HepG2 (cell line): Measurements from ENCODE around the gene SLC6A6. TPM values are rescaled to one million over a fixed set of nuclear protein-coding genes. Genes with fewer than 3 reads are reported as not detected.
A peak's percentile ranks its signal among the peaks of the same experiment; 100 is the strongest.

Experiments used
- ADNP ChIP-seq: sonication (generic); formaldehyde crosslinking; IDR thresholded peaks from 2 replicates; pipeline ENCODE4 v1.4.0; 2020; ENCODE audit warnings: missing genetic modification reagents
- BCL3 ChIP-seq: sonication (generic); formaldehyde crosslinking; IDR thresholded peaks from 2 replicates; pipeline ENCODE4 v1.5.1; 2020; ENCODE audit warnings: mild to moderate bottlenecking, missing genetic modification reagents, moderate library complexity
- CEBPG ChIP-seq: IDR thresholded peaks from 2 replicates; pipeline ENCODE4 v1.6.1; 2016
- DR1 ChIP-seq: sonication (generic); formaldehyde crosslinking; IDR thresholded peaks from 2 replicates; pipeline ENCODE4 v1.8.0; 2021; ENCODE audit warnings: mild to moderate bottlenecking, missing genetic modification reagents, inconsistent platforms
- ETS1 ChIP-seq: sonication (generic); formaldehyde crosslinking; IDR thresholded peaks from 2 replicates; pipeline ENCODE4 v1.4.0; 2020; ENCODE audit warnings: missing genetic modification reagents
- HOXA9 ChIP-seq: sonication (generic); formaldehyde crosslinking; IDR thresholded peaks from 2 replicates; pipeline ENCODE4 v1.8.1; 2022; ENCODE audit warnings: missing genetic modification reagents, mild to moderate bottlenecking, moderate library complexity, borderline replicate concordance
- IRF9 ChIP-seq: sonication (generic); formaldehyde crosslinking; IDR thresholded peaks from 2 replicates; pipeline ENCODE4 v1.8.0; 2022; ENCODE audit warnings: missing genetic modification reagents, mild to moderate bottlenecking, borderline replicate concordance
- ISL2 ChIP-seq: sonication (generic); formaldehyde crosslinking; IDR thresholded peaks from 2 replicates; pipeline ENCODE4 v1.5.0; 2020; ENCODE audit warnings: missing genetic modification reagents
- KLF13 ChIP-seq: sonication (generic); formaldehyde crosslinking; IDR thresholded peaks from 2 replicates; pipeline ENCODE4 v1.4.0; 2020; ENCODE audit warnings: mild to moderate bottlenecking, missing genetic modification reagents
- KMT2B ChIP-seq: IDR thresholded peaks from 2 replicates; pipeline ENCODE4 v1.6.1; 2016; ENCODE audit warnings: missing genetic modification reagents, missing compliant biosample characterization
- MEIS2 ChIP-seq: sonication (generic); formaldehyde crosslinking; IDR thresholded peaks from 2 replicates; pipeline ENCODE4 v1.9.0; 2021; ENCODE audit warnings: mild to moderate bottlenecking, missing genetic modification reagents
- MNT ChIP-seq: fragments of 450-650 bp; IDR thresholded peaks from 2 replicates; pipeline ENCODE4 v1.6.1; 2016
- MXI1 ChIP-seq: IDR thresholded peaks from 3 replicates; pipeline ENCODE4 v1.6.1; 2012; ENCODE audit warnings: low read depth, low read length, inconsistent platforms, borderline replicate concordance
- MYC ChIP-seq: sonication (generic); formaldehyde crosslinking; IDR thresholded peaks from 2 replicates; pipeline ENCODE4 v1.9.0; 2021; ENCODE audit warnings: missing genetic modification reagents, borderline replicate concordance
- NCOA2 ChIP-seq: sonication (generic); formaldehyde crosslinking; IDR thresholded peaks from 2 replicates; pipeline ENCODE4 v1.8.0; 2022; ENCODE audit warnings: inconsistent platforms
- NKX3-1 ChIP-seq: sonication (generic); formaldehyde crosslinking; IDR thresholded peaks from 2 replicates; pipeline ENCODE4 v1.5.0; 2020; ENCODE audit warnings: missing genetic modification reagents
- NRL ChIP-seq: sonication (generic); formaldehyde crosslinking; IDR thresholded peaks from 2 replicates; pipeline ENCODE4 v1.5.0; 2020; ENCODE audit warnings: missing genetic modification reagents, mild to moderate bottlenecking, moderate library complexity, borderline replicate concordance
- RARA ChIP-seq: IDR thresholded peaks from 2 replicates; pipeline ENCODE4 v1.6.1; 2016; ENCODE audit warnings: missing genetic modification reagents, missing compliant biosample characterization
- SMYD3 ChIP-seq: sonication (generic); formaldehyde crosslinking; IDR thresholded peaks from 2 replicates; pipeline ENCODE4 v1.8.1; 2023; ENCODE audit warnings: mild to moderate bottlenecking, missing genetic modification reagents
- SRSF4 ChIP-seq: fragments of 200-400 bp; formaldehyde crosslinking; IDR thresholded peaks from one replicate; pipeline ENCODE4 v1.6.1; 2018; ENCODE audit warnings: mild to moderate bottlenecking, low read depth, low read length, moderate library complexity; ENCODE audit not compliant: poor library complexity, severe bottlenecking
- U2AF2 ChIP-seq: fragments of 200-400 bp; formaldehyde crosslinking; IDR thresholded peaks from 2 replicates; pipeline ENCODE4 v1.6.1; 2017; ENCODE audit warnings: low read depth, mild to moderate bottlenecking, low read length
- ZNF280B ChIP-seq: sonication (generic); formaldehyde crosslinking; IDR thresholded peaks from 2 replicates; pipeline ENCODE4 v1.5.0; 2020; ENCODE audit warnings: missing genetic modification reagents, mild to moderate bottlenecking, borderline replicate concordance
- ZNF549 ChIP-seq: sonication (generic); formaldehyde crosslinking; IDR thresholded peaks from 2 replicates; pipeline ENCODE4 v1.5.0; 2020; ENCODE audit warnings: missing genetic modification reagents
- ZNF550 ChIP-seq: sonication (generic); formaldehyde crosslinking; IDR thresholded peaks from 2 replicates; pipeline ENCODE4 v1.4.0; 2020; ENCODE audit warnings: mild to moderate bottlenecking, missing genetic modification reagents, borderline replicate concordance
- ZNF790 ChIP-seq: sonication (generic); formaldehyde crosslinking; IDR thresholded peaks from 2 replicates; pipeline ENCODE4 v1.8.0; 2022; ENCODE audit warnings: missing genetic modification reagents, mild to moderate bottlenecking, borderline replicate concordance
- ZNF792 ChIP-seq: IDR thresholded peaks from 2 replicates; pipeline ENCODE4 v1.6.1; 2016
- ZZZ3 ChIP-seq: sonication (generic); formaldehyde crosslinking; IDR thresholded peaks from 2 replicates; pipeline ENCODE4 v1.4.0; 2020; ENCODE audit warnings: missing genetic modification reagents, mild to moderate bottlenecking, borderline replicate concordance
- polyA plus RNA-seq, 8 experiments: library from polyadenylated mRNA; depleted of rRNA in 3 of 8; stranded (reverse) in 7 of 8; unstranded in 1 of 8; fragments of >200 nt; fragmentation: Illumina TruSeq in 4 of 8; extraction: Trizol in 4 of 8; gene quantifications; 2 replicates each; pipeline versions ENCODE4 v1.2.1 to v1.2.3, GENCODE V29; 2011 to 2016; ENCODE audit warnings: low read depth in 4 of 8, missing spikeins in 1 of 8, mixed read lengths in 1 of 8; ENCODE audit not compliant: insufficient read depth in 1 of 8
- total RNA-seq, 5 experiments: library from RNA; depleted of rRNA; stranded (reverse); fragments of >200 nt; fragmentation: Illumina TruSeq; extraction: Trizol; gene quantifications; 2 replicates each; pipeline ENCODE4 v1.2.3, GENCODE V29; 2016; ENCODE audit warnings: low read depth in 1 of 5

Gene SLC6A6
- total and polyA plus RNA-seq, 2 of the 13 experiments (the other 11 are each of a cell fraction or from before 2014, with no cell fraction given): 14.1 to 20.7 TPM

GRCh38 chr3:14391033-14391432 is 11.4 kb upstream of the SLC6A6 start (continued):
- TF ChIP-seq MXI1 (0 out of 3 replicates have a peak, but pooled peaks have one; percentile 13), ZNF792 (CRISPR knock-in tag) (no peak), U2AF2 (no peak), NKX3-1 (CRISPR knock-in tag) (no peak), NRL (CRISPR knock-in tag) (no peak), HOXA9 (CRISPR knock-in tag) (no peak), MEIS2 (CRISPR knock-in tag) (no peak), BCL3 (CRISPR knock-in tag) (no peak), ZNF280B (CRISPR knock-in tag) (no peak), ISL2 (CRISPR knock-in tag) (no peak), SMYD3 (no peak), MYC (peak; percentile 28; the same call in 1 of the 2 replicates), IRF9 (CRISPR knock-in tag) (no peak), MNT (peak; percentile 47), CEBPG (peak; percentile 21; the same call in 1 of the 2 replicates), ZNF549 (CRISPR knock-in tag) (no peak), ETS1 (CRISPR knock-in tag) (no peak), ZNF790 (CRISPR knock-in tag) (no peak), ZZZ3 (CRISPR knock-in tag) (no peak), NCOA2 (CRISPR knock-in tag) (no peak), KLF13 (CRISPR knock-in tag) (no peak), KMT2B (CRISPR knock-in tag) (no peak), SRSF4 (no peak), DR1 (CRISPR knock-in tag) (no peak), ADNP (CRISPR knock-in tag) (no peak), ZNF550 (CRISPR knock-in tag) (no peak), RARA (CRISPR knock-in tag) (no peak)
